HG03196 (cell line): ENCODE data around the gene ASAP2.

Experiments
- ATAC-seq: cut with Tn5 transposase; IDR thresholded peaks from one replicate; pipeline ENCODE4 v1.9.1; 2021; ENCODE audit not compliant: unreplicated experiment

The ASAP2 gene

DNA sequence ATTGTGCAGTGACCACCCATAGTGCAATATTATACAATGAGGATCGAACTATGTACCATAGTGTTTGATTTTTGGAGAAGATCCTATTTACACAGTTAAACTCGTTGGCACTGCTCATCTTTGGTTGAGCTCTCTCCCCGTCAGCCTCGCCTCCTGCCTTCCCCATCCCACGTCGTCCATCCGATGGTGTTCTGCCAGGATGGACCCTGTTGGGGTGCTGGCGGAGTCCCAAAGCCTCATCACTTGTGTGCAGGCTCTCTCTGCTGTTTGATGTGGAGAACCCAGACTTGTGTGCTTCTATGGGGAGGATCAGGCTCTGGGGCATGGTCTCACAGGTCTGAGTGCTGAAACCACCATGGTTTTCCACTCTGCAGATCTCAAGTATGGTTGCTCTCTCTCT lies 131.3 kb downstream of the ASAP2 start:
- ATAC-seq, result no peak

DNA sequence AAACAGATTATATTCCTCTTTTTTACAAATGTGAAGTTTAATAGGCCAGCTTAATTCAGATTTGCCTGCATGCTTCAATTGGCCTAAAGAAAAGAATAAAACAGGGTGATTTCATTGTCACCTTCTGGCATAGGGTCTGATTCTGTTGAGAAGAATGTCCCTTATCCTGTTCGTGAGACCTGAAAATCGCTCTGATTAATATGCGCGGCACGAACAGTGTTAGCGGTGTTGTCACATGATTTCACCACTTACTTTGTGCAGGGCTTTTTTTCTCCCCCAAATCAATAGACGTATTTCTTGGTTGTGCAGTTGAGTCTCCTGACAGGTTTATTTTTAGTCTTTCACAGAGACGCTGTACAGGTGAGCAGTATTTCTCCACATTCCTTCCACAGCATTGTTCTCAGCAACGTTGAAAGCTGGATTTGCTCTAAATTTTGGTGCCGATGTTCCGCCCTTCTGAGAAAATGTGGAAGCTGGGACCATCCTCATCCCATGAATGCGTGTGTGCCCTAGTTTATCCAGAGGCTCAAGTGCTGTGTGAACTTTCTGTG lies 134.8 kb downstream of the ASAP2 start:
- no peak for ATAC-seq

DNA sequence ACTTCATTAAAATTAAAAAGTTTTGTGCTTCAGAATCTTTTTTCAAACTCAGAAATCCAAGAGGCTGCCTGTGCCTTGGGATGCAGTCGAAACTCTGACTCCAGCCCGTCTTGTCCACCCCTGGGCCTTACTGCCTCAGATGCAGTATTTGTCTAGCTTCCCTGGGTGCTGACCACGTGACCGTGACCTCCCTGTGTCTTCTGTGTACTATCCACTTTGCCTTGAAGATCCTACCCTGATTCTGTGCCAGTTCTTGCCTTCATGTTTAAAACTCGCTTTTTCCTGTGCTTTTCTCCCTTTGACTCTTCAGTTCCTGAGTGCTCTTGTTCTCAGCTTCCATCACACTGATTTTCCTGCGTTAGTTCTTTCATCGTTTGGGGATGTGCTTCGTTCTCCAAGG lies 136.0 kb downstream of the ASAP2 start:
- ATAC-seq, result no peak

DNA sequence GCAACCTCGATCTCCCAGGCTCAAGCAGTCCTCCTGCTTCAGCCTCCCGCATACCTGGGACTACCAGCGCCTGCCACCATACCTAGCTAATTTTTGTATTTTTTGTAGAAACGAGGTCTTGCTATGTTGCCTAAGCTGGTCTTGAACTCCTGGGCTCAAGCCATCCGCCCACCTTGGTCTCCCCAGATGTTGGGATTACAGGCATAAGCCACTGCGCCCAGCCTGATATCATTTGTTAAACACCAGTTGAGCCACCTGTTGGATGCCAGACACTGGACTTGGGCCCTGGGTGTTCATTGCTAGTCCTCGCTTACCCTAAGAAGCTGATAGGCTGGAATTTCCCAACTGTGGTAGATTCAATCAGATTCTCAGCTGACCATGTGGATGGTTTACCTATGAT lies 136.9 kb downstream of the ASAP2 start:
- no peak for ATAC-seq

DNA sequence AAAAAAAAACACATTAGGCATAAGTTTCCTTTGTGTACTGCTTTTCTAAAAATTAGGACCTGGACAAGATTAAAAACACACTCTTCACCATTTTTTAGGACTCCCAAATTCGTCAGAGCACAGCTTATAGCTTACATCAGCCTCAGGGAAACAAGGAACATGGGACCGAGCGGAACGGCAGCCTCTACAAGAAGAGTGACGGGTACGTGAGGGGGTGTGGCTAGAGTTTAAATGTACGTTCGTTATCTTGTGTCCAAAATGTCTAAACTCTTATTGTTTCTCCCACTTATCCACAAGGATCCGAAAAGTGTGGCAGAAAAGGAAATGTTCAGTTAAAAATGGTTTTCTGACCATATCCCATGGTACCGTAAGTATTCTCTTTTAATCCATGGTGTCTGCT lies 137.8 kb downstream of the ASAP2 start:
- ATAC-seq, result no peak

DNA sequence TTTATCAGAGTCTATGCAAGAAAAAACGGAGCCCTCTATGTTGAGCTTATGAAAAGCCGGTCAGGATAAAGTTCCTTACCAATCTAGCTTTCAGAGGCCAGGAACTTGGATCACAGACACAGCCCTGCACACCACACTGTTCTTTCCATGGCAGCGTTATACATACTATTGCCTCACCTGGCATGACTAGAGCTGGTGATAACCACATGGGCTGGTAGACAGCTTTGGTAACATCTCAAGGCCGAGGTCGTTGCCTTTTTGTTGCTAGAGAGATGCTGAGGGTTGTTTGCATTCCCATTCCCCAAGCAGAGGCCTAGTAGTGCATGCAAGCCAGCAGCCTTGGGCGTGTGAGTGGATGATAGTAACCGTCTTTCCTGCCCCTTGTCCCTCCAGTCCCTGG lies 138.7 kb downstream of the ASAP2 start:
- ATAC-seq, result no peak

DNA sequence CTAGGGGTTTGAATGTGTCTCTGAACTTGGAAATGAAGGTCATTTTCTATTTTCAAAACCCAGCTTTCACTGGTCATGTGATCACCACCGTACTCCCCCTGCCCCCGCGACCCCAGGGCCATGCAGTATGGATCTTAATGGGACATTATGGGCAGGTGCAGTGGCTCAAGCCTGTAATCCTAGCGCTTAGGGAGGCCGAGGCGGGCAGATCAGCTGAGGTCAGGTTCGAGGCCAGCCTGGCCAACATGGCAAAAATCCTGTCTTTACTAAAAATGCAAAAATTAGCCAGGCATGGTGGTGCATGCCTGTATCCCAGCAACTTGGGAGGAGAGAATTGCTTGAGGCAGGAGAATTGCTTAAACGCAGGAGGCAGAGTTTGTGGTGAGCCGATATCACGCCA lies 139.4 kb downstream of the ASAP2 start:
- no peak for ATAC-seq

DNA sequence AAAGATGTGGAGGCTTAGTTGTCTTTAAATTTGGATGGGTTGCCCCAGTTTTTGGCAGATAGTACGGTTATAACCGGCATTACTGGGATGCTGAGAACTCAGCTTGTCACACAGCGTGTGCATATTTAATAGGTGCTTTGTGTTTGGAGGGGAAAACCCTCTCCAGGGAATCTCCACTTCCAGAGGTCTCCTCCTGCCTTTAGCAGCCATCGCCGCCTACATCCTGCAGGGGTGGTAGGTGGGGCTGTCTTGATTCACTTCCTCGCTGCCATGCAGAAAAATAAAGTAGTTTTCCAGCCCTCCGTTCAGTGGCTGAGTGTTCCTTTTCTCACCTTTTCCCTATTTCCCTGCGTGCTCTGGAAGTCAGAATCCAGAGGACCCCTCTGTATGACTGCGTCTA lies 140.3 kb downstream of the ASAP2 start:
- no peak for ATAC-seq

DNA sequence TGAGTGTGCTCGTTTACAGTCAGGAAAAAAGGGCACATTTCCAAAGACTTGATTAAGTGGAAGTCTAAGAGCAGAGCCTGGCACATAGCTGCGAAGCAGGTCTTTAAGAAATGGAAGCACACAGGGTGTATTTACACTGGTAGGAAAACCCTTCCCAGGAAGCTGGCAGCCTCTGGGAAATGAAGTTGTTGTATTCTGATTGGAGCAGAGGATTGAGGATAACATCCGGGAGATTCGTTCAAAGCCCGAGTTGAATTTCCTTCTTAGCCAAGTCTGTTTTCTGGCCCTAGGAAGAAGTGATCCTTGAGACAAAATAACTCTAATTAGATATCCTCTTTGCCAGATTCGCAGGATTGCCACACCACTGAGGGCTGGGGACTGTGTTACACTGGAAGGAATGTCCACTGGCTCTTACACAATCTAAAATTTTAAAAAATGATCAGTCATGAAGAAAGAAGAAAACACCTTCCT lies 140.8 kb downstream of the ASAP2 start:
- ATAC-seq, result no peak

DNA sequence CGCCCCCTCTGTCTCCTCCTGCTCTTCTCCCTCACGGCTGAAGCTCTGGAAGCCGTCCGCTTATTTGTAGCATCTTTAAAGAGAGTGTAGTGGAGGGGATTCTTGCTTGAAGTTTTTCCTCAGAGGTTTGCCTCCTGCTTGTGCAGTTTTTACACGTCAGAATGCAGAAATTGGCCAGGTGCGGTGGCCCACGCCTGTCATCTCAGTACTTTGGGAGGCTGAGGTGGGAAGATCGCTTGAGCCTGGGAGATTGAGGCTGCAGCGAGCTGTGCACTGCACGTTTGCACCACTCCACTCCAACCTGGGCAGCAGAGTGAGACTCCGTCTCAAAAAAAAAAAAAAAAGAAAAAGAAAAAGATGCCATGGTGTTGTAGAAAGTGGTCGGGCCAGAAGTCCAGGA lies 147.7 kb downstream of the ASAP2 start:
- no peak for ATAC-seq

DNA sequence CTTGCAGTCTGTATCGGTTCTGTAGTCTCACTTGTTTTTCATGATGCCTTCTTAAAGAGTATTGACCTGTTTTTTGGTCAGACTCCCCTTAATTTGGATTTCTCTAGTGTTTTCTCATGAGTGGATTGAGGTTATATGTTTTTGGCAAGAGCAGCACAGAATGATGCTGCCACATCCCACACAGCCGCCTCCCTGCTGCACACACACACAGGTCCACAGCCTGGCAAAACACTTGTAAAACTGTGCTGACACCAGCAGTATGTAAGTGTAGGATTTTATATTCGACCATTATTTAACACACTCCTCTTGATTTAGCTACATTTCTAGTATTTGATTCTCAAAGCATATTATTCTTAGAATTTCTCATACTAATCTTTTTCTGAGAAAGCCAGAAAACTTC lies 148.7 kb downstream of the ASAP2 start:
- no peak for ATAC-seq

DNA sequence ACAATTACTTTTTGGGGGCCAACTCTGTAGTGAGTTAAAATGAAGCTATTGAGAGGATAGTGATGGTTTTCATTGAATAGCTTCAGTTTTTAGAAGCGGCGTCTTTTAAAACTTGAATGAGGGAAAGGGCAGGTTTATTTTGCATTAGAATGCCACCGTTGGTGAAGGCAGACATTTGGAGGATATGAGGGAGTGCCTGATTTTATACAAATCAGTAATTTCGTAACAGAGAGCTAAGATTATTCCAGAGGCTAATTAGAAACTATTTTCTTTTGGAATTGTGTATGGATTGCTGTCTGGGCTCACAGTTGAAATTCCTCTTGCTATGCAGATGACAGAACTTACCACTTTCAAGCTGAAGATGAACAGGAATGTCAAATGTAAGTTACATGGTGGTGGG lies 149.1 kb downstream of the ASAP2 start:
- ATAC-seq, result no peak

DNA sequence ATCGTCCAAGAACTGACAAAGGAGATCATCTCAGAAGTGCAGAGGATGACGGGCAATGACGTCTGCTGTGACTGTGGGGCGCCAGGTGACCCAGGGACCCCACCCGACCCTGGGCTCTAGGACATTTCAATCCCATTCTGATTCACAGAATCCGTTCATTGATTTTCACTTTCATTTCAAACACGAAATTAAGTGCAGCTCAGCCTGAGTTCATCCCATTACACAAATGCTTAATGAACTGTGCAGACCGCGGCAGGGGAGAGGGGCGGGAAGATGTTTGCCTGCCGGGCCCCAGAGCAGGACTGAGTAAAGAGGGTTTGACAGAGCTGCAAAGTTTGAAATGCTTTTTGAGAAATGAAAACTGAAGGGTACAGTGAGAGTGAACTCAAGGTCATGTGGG lies 149.6 kb downstream of the ASAP2 start:
- no peak for ATAC-seq

DNA sequence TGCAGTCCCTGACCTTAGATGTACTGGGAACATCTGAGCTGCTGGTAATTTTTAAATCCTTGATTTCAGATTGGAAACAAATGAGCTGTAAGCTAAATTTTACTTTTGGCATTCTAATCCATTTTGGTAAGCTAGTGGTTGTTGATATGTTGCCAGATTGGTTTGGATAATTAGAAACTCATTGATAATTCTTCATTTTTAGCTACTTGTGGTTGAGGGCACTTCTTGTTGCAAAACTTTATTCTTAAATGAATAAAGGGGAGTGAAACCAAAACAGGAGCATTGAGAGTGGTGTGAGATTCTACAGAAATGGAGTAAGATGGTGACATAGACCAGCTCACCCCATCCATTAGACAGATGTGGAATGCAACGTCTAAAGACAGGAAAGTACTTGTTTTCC lies 152.2 kb downstream of the ASAP2 start:
- no peak for ATAC-seq

DNA sequence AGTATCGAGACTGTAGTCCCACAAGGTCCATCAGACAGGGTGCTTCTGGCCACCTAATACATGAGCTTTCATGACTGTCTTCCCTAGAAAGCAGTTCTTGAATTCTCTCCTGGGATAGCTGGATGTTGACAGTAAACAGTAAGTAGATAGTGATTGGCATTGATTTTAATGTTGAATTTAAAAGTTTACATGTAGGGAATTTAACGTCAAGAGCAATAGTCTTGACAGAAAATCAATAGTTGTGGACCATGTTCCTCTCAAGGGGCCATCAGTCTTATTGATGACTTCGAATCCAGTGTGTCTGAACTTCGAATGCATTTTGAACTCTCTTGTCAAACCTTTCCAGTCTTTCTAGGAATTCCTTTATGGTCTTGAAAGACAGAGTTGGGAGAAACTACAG lies 152.9 kb downstream of the ASAP2 start:
- ATAC-seq, result no peak

DNA sequence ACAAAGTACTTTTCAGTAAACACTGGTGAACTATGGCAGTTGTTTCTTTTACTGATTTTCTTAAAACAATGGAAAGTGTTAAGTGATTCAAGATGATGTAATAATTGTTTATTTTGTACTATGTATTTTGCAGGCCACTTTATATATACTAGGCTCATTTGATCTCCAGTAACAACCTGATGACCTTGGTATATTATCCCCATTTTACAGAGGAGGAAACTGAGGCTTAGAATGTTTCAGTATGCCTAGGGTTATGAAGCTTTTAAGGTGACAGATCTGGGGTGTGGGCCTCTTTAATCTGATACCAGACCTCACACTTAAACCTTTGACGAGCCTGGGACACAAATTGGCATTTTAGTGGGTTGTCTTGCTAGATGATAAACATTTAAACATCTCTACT lies 153.5 kb downstream of the ASAP2 start:
- no peak for ATAC-seq

DNA sequence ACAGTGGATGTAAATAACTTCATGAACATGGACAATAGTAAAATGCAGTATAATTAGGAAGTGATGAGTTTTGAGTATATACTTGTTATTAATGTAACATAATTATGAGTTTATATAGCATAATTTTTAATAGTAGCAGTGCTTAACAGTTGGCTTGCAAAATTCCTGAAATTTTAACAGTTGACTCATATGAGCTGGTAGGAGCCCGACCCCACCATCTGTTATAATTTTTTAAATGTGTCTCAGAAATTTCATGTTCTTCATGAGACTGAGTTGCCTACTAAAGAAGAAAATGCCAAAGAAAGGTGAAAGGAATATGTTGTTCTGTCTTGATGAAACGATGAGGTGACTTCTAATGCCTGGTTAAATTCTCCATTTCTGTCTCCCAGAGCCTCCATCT lies 154.1 kb downstream of the ASAP2 start:
- ATAC-seq, result no peak

DNA sequence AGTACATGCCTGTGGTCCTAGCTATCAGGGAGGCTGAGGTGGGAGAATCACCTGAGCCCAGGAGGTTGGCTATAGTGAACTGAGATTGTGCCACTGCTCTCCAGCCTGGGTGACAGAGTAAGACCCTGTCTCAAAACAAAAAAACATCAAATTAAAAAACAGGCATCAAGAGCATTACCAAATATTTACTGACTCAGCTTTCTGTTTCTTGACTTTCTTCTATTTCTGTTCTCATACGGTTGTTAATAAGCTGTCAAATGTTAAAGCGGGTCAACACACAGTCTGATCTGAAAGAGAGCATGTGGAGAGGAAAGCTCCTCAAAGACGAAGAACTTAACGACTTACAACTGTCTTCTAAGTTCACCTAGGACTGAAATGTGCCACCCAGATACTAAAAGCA lies 157.8 kb downstream of the ASAP2 start:
- ATAC-seq, result no peak

DNA sequence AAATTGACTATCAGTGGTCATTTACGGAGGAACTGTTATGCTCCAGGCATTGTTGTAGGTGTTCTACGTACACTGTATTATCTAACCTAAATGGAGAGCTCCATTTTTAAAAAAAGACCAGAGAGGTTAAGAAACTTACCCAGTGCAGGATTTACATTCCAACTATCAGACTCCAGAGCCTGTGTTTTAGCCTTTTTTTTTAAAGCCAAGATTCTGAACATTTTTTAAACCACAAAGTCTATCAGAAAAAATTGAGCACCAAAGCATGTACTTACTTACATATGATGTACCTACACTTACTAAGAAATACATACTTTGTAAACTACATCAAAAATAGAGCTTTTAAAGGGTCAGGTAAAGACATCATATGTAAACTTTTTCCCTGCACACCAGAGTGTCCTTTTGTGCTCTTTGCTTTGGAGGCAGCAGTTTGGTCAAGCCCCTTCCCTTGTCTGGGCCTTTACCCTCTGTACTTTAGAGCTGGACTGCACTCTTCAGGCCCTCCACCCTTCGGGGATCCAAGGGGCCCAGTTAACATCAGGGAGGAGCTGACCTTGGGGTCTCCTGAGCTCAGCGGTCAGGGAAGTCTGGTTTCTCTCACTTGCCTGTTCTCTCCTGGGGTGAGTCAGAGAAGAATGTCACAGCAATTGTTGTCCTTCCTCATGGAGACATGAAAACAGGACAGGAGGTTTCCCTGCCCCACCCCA lies 158.3 kb downstream of the ASAP2 start:
- ATAC-seq, result no peak

DNA sequence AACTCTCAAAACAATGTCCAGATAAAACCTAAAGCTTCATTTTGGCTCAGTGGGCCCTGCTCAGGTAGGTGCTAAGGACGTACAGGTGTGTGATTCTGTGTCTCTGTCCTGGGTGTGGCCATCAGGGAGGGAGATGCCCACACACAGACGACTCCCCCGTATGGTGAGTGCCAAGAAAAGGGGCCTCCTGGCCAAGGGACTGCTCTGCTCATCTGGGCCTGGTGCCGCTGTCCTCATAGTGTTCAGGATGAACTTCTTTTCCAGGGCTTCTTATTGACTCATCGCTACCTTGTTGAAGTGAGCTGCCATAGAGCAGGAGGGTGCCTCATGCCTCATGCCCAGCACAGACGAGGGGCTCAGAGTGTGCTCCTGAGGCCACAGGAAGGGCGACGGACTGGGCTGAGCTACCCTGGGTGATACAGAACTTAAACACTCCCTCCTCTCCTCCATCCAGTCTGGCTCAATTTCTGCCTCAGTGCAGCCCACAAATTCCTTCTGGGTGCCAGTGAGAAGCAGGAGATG lies 158.9 kb downstream of the ASAP2 start:
- ATAC-seq, result no peak

DNA sequence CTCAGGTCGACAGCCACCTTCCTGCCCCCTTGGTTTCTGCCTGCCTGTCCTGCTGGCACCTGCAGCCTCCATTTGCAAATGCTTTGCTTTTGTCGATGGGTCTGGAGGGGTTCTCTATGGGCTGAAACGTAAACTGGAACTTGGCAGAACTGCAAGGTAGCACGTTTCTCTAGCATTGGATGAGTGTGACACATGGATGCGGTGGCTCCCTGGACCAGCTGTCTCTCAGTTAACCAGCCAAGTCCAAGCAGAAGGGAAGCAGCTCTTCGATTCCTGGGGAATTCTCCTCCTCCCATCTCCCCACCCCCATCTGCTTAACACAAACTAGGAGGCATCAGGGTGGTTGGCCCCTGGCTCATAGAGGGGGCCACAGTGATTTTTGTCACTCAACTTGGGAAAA lies 159.4 kb downstream of the ASAP2 start:
- ATAC-seq, result no peak

DNA sequence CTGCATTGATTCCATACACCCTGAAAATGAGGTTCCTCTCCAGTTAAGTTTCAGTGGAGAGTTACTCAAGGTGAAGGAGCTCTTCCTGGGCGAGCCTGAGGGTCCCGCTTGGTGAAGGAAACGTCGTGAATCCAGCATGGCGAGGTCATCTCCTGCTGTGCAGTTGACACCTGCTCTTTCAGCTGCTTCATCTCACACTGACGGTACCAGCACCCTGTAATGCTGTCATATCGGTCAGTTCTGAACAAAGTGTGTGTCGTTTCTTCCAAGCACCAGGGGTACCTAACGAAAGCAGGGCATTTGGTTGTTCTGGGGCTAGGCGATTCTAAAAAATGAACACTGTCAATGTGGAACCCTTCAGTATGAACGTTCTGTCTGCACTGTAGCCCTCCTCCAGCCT lies 164.1 kb downstream of the ASAP2 start:
- no peak for ATAC-seq

DNA sequence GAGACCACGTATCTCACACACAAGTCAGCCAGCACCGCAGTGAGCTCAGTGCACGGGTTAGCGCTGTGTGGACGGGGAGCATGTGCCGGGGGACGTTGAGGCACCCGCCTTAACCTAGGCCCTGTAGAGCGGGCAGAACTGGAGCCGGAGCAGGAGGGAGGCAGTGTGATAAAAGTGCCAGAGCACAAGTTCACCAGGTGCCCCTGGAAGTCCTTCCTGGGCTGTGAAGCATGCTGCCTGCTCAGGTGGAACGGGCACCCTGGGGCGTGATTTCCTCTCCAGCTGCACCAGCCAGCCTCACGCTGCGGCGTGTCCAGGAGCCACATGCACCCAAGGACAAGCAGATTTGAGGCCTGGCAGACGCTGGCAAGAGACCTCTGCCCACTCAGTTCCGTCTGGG lies 166.4 kb downstream of the ASAP2 start:
- no peak for ATAC-seq
